Stimulated activated CD8-positive, alpha-beta memory T cell treated with anti-CD3 and anti-CD28 coated beads, Interleukin-7, amount 100 ng/mL, for 48 hours (primary cell): Measurements from ENCODE around the gene HNF1B.

Experiments
- DNase-seq, 2 donors: peaks; one replicate each; pipeline ENCODE4 v3.0.0-alpha.2; 2020; ENCODE audit warnings: low read depth in 1 of 2; ENCODE audit errors: extremely low read depth in 1 of 2

Gene HNF1B

GRCh38 chr17:37761961-37762360, 17.1 kb upstream of the HNF1B start:
- DNase-seq, result no peak

- DNase-seq, result no peak
Observed at GRCh38 chr17:37761059-37761458, 16.2 kb upstream of the HNF1B start.

- no peak for DNase-seq
Observed at GRCh38 chr17:37759014-37759637, 14.3 kb upstream of the HNF1B start.

- DNase-seq, result no peak
Observed at GRCh38 chr17:37756051-37756450, 11.2 kb upstream of the HNF1B start.

GRCh38 chr17:37755455-37755854, 10.6 kb upstream of the HNF1B start:
- no peak for DNase-seq

- no peak for DNase-seq
Observed at GRCh38 chr17:37754363-37754762, 9.5 kb upstream of the HNF1B start.

- no peak for DNase-seq
Observed at GRCh38 chr17:37752482-37752881, 7.6 kb upstream of the HNF1B start.

GRCh38 chr17:37750768-37751475, 6.1 kb upstream of the HNF1B start:
- DNase-seq, result no peak

GRCh38 chr17:37750292-37750691, 5.4 kb upstream of the HNF1B start:
- no peak for DNase-seq

GRCh38 chr17:37747222-37747621, 2.4 kb upstream of the HNF1B start:
- DNase-seq, result no peak

GRCh38 chr17:37746617-37747016, 1.8 kb upstream of the HNF1B start:
- DNase-seq, result no peak

- DNase-seq, result no peak
Observed at GRCh38 chr17:37745801-37746426, 1.1 kb upstream of the HNF1B start.

GRCh38 chr17:37744633-37744927, 279 bp downstream of the HNF1B start:
- no peak for DNase-seq

GRCh38 chr17:37743875-37744632, 805 bp downstream of the HNF1B start:
- no peak for DNase-seq

GRCh38 chr17:37743612-37743874, 1.3 kb downstream of the HNF1B start:
- no peak for DNase-seq

GRCh38 chr17:37742762-37743611, 1.9 kb downstream of the HNF1B start:
- DNase-seq, result no peak

GRCh38 chr17:37742116-37742761, 2.6 kb downstream of the HNF1B start:
- DNase-seq, result no peak

GRCh38 chr17:37741341-37742115, 3.3 kb downstream of the HNF1B start:
- DNase-seq, result no peak

- DNase-seq, result no peak
Observed at GRCh38 chr17:37740915-37741314, 3.9 kb downstream of the HNF1B start.

GRCh38 chr17:37737971-37738370, 6.9 kb downstream of the HNF1B start:
- DNase-seq, result no peak
